ENCODE results near the gene TBC1D16. TPM values are rescaled to one million over a fixed set of nuclear protein-coding genes. Genes with fewer than 3 reads are reported as not detected.

Gene TBC1D16
- total and polyA plus RNA-seq, 2 experiments from 2014 or later = 24.5 to 38.1 TPM

- no peaks in the 10 kb centered on the region for H3K36me3 ChIP-seq (replicated peaks; ENCODE audit: insufficient read depth, low read depth)
- 91% methylated on average over 6 of the region's 6 CpGs for WGBS (ENCODE audit: low lambda C conversion rate, missing lambda C conversion rate)
- H3K27me3 ChIP-seq = no peaks in the 10 kb centered on the region
- no peaks in the 10 kb centered on the region for H3K79me2 ChIP-seq
- no peak for DNase-seq (ENCODE audit: low spot score)
- no peaks in the 10 kb centered on the region for H4K20me1 ChIP-seq (ENCODE audit: insufficient read depth, poor library complexity, severe bottlenecking)
- no peak overlapping the region for H3K27ac ChIP-seq
- no peak overlapping the region for H3K4me3 ChIP-seq
- H3K9me2 ChIP-seq (replicated peaks; ENCODE audit: insufficient read depth) = no peaks in the 10 kb centered on the region
- H3K4me1 ChIP-seq (ENCODE audit: insufficient read depth) = peaks cover 14% of the 10 kb centered on the region
- no peak overlapping the region for H3K4me2 ChIP-seq
- TF ChIP-seq EZH2phosphoT487 (IDR thresholded peaks at IDR 0.05; ENCODE audit: low read depth, severe bottlenecking, unreplicated experiment) (no peak), CTCF (IDR thresholded peaks at IDR 0.05; ENCODE audit: poor library complexity) (no peak), EZH2 (IDR thresholded peaks at IDR 0.05; ENCODE audit: borderline replicate concordance) (no peak)
- H3K9me3 ChIP-seq (ENCODE audit: low read depth) = no peaks in the 10 kb centered on the region
- H2AFZ ChIP-seq = no peak overlapping the region
Observed at GRCh38 chr17:80072410-80072809, 36.7 kb upstream of the TBC1D16 start.

- H3K9me3 ChIP-seq (ENCODE audit: low read depth) = no peaks in the 10 kb centered on the region
- peaks cover 14% of the 10 kb centered on the region for H3K4me1 ChIP-seq (ENCODE audit: insufficient read depth)
- no peaks in the 10 kb centered on the region for H4K20me1 ChIP-seq (ENCODE audit: insufficient read depth, poor library complexity, severe bottlenecking)
- no peak overlapping the region for H2AFZ ChIP-seq
- H3K4me3 ChIP-seq = no peak overlapping the region
- TF ChIP-seq EZH2phosphoT487 (IDR thresholded peaks at IDR 0.05; ENCODE audit: low read depth, severe bottlenecking, unreplicated experiment) (no peak), EZH2 (IDR thresholded peaks at IDR 0.05; ENCODE audit: borderline replicate concordance) (no peak), CTCF (IDR thresholded peaks at IDR 0.05; ENCODE audit: poor library complexity) (no peak)
- no peak for DNase-seq (ENCODE audit: low spot score)
- WGBS (ENCODE audit: low lambda C conversion rate, missing lambda C conversion rate) = 78% methylated on average over 20 of the region's 20 CpGs
- H3K36me3 ChIP-seq (replicated peaks; ENCODE audit: insufficient read depth, low read depth) = no peaks in the 10 kb centered on the region
- H3K79me2 ChIP-seq = no peaks in the 10 kb centered on the region
- H3K27ac ChIP-seq = no peak overlapping the region
- H3K9me2 ChIP-seq (replicated peaks; ENCODE audit: insufficient read depth) = no peaks in the 10 kb centered on the region
- no peaks in the 10 kb centered on the region for H3K27me3 ChIP-seq
- H3K4me2 ChIP-seq = no peak overlapping the region
Observed at GRCh38 chr17:80071116-80071841, 35.6 kb upstream of the TBC1D16 start.

DNA sequence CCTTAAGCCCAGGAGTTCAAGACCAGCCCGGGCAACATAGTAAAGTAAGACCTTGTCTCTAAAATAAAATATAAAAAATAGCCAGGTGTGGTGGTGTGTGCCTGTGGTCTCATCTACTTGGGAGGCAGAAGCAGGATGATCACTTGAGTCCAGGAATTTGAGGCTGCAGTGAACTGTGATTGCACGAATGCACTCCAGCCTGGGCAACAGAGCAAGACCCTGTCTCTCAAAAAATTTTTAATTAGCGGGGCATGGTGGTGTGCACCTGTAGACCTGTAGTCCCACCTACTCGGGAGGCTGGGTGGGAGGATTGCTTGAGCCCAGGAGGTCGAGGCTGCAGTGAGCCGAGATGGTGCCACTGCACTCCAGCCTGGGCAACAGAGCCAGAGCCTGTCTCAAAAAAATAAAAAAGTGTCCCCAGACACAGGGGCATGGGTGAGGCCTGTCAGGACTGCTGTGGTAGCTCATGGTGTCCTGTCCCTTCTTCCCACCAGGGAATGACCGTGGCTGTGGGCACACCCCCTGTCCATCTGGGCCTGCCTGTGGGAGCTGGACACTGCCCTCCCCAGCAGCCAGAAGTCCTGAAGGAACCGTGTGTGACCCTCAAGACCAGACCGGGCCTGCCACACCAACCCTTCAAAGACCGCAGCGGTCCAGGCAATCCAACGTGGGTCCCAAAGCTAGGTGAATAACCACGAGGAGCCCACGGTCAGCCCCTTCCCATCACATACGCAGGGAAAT, 34.9 kb upstream of the TBC1D16 start:
- Histone ChIP-seq H4K20me1 (ENCODE audit: insufficient read depth, poor library complexity, severe bottlenecking) (no peaks in the 10 kb centered on the region), H3K27me3 (no peaks in the 10 kb centered on the region), H3K9me3 (ENCODE audit: low read depth) (no peaks in the 10 kb centered on the region), H3K4me2 (no peak overlapping the region), H3K4me1 (ENCODE audit: insufficient read depth) (peaks cover 14% of the 10 kb centered on the region), H3K36me3 (replicated peaks; ENCODE audit: insufficient read depth, low read depth) (no peaks in the 10 kb centered on the region), H3K79me2 (no peaks in the 10 kb centered on the region), H3K27ac (no peak overlapping the region), H3K9me2 (replicated peaks; ENCODE audit: insufficient read depth) (no peaks in the 10 kb centered on the region), H3K4me3 (no peak overlapping the region), H2AFZ (no peak overlapping the region)
- TF ChIP-seq EZH2 (IDR thresholded peaks at IDR 0.05; ENCODE audit: borderline replicate concordance) (no peak), CTCF (IDR thresholded peaks at IDR 0.05; ENCODE audit: poor library complexity) (no peak), EZH2phosphoT487 (IDR thresholded peaks at IDR 0.05; ENCODE audit: low read depth, severe bottlenecking, unreplicated experiment) (no peak)
- WGBS (ENCODE audit: low lambda C conversion rate, missing lambda C conversion rate) = 94% methylated on average over 15 of the region's 15 CpGs
- no peak for DNase-seq (ENCODE audit: low spot score)

All from hepatocyte (in vitro differentiated cells).